Esophagus (tissue), 2 donors: Measurements from ENCODE around the gene SOX10. TPM values are rescaled to one million over a fixed set of nuclear protein-coding genes. Genes with fewer than 3 reads are reported as not detected.
A peak's percentile ranks its signal among the peaks of the same experiment; 100 is the strongest.

Experiments
- H3K27ac ChIP-seq, 2 donors: one replicate each; pipeline ENCODE4 v1.5.1; 2013; ENCODE audit warnings: low read depth in 2 of 2, mild to moderate bottlenecking in 2 of 2, inconsistent platforms in 1 of 2, low read length in 1 of 2, moderate library complexity in 1 of 2
- H3K27me3 ChIP-seq, 2 donors: one replicate each; pipeline ENCODE4 v1.6.1; 2013; ENCODE audit warnings: low read length in 2 of 2, control low read depth in 1 of 2, mild to moderate bottlenecking in 1 of 2; ENCODE audit not compliant: insufficient read depth in 2 of 2, control insufficient read depth in 1 of 2
- H3K36me3 ChIP-seq, 2 donors: one replicate each; pipeline ENCODE4 v1.6.1; 2013; ENCODE audit warnings: low read length in 1 of 2; ENCODE audit not compliant: control insufficient read depth in 2 of 2, insufficient read depth in 2 of 2
- H3K4me1 ChIP-seq, 2 donors: one replicate each; pipeline ENCODE4 v1.6.1; 2013; ENCODE audit warnings: low read length in 1 of 2; ENCODE audit not compliant: control insufficient read depth in 2 of 2, insufficient read depth in 2 of 2
- H3K4me3 ChIP-seq, 2 donors: one replicate each; pipeline ENCODE4 v1.5.1; 2013; ENCODE audit warnings: low read length in 2 of 2, mild to moderate bottlenecking in 2 of 2, low read depth in 1 of 2, moderate library complexity in 1 of 2
- H3K9me3 ChIP-seq, 2 donors: one replicate each; pipeline ENCODE4 v1.6.1; 2013; ENCODE audit warnings: mild to moderate bottlenecking in 2 of 2, low read depth in 1 of 2, low read length in 1 of 2, moderate library complexity in 1 of 2; ENCODE audit not compliant: control insufficient read depth in 2 of 2, insufficient read depth in 1 of 2
- WGBS, 2 donors: extraction: QIAGEN DNeasy Blood & Tissue Kit; methylation state at CpG; one replicate each; pipeline ENCODE4 v1.1.7; 2013; 5-methylcytosine and 5-hydroxymethylcytosine counted together
- polyA plus RNA-seq, 2 donors: library from polyadenylated mRNA; stranded (reverse); fragments of 200-250 nt; gene quantifications; one replicate each; pipeline ENCODE4 v1.2.3, GENCODE V29; 2013
- donor health status: healthy with polysubstance abuse.
- donor health status: Bipolar disorder and iron deficiency.

SOX10 gene
- polyA plus RNA-seq, 2 donors = 0.63 to 0.99 TPM

- WGBS, 2 donors = 65 to 69% methylated on average over 7 of the region's 7 CpGs
- peak overlapping the region in 1 of 2 donors; percentile 20 for H3K27ac ChIP-seq
- no peaks in the 10 kb centered on the region for H3K27me3 ChIP-seq
- H3K4me1 ChIP-seq = peaks cover 0 to 35% of the 10 kb centered on the region in 2 donors
- H3K4me3 ChIP-seq = no peak overlapping the region
- H3K36me3 ChIP-seq = no peaks in the 10 kb centered on the region
- no peaks in the 10 kb centered on the region for H3K9me3 ChIP-seq
These were observed 14.2 kb upstream of the SOX10 start for GRCh38 chr22:37998543-37998942.

- Histone ChIP-seq H3K36me3 (no peaks in the 10 kb centered on the region), H3K27me3 (no peaks in the 10 kb centered on the region), H3K4me1 (peaks cover 0 to 35% of the 10 kb centered on the region in 2 donors), H3K9me3 (no peaks in the 10 kb centered on the region), H3K4me3 (no peak overlapping the region), H3K27ac (peak overlapping the region in 1 of 2 donors; percentile 29)
- WGBS, 2 donors = 74 to 78% methylated on average over 8 of the region's 8 CpGs
These were observed 12.3 kb upstream of the SOX10 start for GRCh38 chr22:37996515-37997246.

- peak overlapping the region in 1 of 2 donors; percentile 29 for H3K27ac ChIP-seq
- no peaks in the 10 kb centered on the region for H3K9me3 ChIP-seq
- peaks cover 0 to 35% of the 10 kb centered on the region in 2 donors for H3K4me1 ChIP-seq
- no peaks in the 10 kb centered on the region for H3K27me3 ChIP-seq
- no peak overlapping the region for H3K4me3 ChIP-seq
- H3K36me3 ChIP-seq = no peaks in the 10 kb centered on the region
- WGBS, 2 donors = 30 to 56% methylated on average over 3 to 4 of the region's 4 CpGs
These were observed 11.7 kb upstream of the SOX10 start for GRCh38 chr22:37996079-37996478.

GRCh38 chr22:37995460-37995859 lies 11.1 kb upstream of the SOX10 start:
- Histone ChIP-seq H3K27me3 (no peaks in the 10 kb centered on the region), H3K9me3 (no peaks in the 10 kb centered on the region), H3K4me3 (no peak overlapping the region), H3K36me3 (no peaks in the 10 kb centered on the region), H3K4me1 (peaks cover 0 to 32% of the 10 kb centered on the region in 2 donors), H3K27ac (no peak overlapping the region)
- 85 to 90% methylated on average over 4 of the region's 4 CpGs for WGBS, 2 donors

- Histone ChIP-seq H3K27ac (no peak overlapping the region), H3K27me3 (no peaks in the 10 kb centered on the region)
These were observed 10.6 kb upstream of the SOX10 start for GRCh38 chr22:37994982-37995381.

GRCh38 chr22:37994049-37994448 lies 9.7 kb upstream of the SOX10 start:
- Histone ChIP-seq H3K9me3 (no peaks in the 10 kb centered on the region), H3K36me3 (no peaks in the 10 kb centered on the region), H3K27me3 (no peaks in the 10 kb centered on the region), H3K4me3 (no peak overlapping the region), H3K27ac (no peak overlapping the region), H3K4me1 (peaks cover 0 to 18% of the 10 kb centered on the region in 2 donors)
- WGBS, 2 donors = 73 to 78% methylated on average over 6 of the region's 6 CpGs

More at GRCh38 chr22:37994982-37995381, 10.6 kb upstream of the SOX10 start:
- Histone ChIP-seq H3K36me3 (no peaks in the 10 kb centered on the region), H3K4me3 (no peak overlapping the region), H3K4me1 (peaks cover 0 to 28% of the 10 kb centered on the region in 2 donors), H3K9me3 (no peaks in the 10 kb centered on the region)
- 90 to 94% methylated on average over 6 of the region's 6 CpGs for WGBS, 2 donors

- H3K27ac ChIP-seq = no peak overlapping the region
- no peak overlapping the region for H3K4me3 ChIP-seq
- H3K36me3 ChIP-seq = peaks cover 0 to 5% of the 10 kb centered on the region in 2 donors
- 67 to 76% methylated on average over 6 of the region's 6 CpGs for WGBS, 2 donors
- H3K9me3 ChIP-seq = no peaks in the 10 kb centered on the region
- H3K27me3 ChIP-seq = no peaks in the 10 kb centered on the region
- peaks cover 0 to 8% of the 10 kb centered on the region in 2 donors for H3K4me1 ChIP-seq
These were observed 7.5 kb upstream of the SOX10 start for GRCh38 chr22:37991731-37992442.

GRCh38 chr22:37990862-37991261 lies 6.5 kb upstream of the SOX10 start:
- no peak overlapping the region for H3K27ac ChIP-seq
- WGBS, 2 donors = 88 to 92% methylated on average over 7 of the region's 7 CpGs

GRCh38 chr22:37990301-37990700 lies 5.9 kb upstream of the SOX10 start:
- Histone ChIP-seq H3K4me3 (no peak overlapping the region), H3K4me1 (no peaks in the 10 kb centered on the region), H3K9me3 (no peaks in the 10 kb centered on the region), H3K27ac (no peak overlapping the region), H3K27me3 (no peaks in the 10 kb centered on the region), H3K36me3 (peaks cover 0 to 9% of the 10 kb centered on the region in 2 donors)
- WGBS, 2 donors = 70 to 80% methylated on average over 5 of the region's 5 CpGs

More at GRCh38 chr22:37990862-37991261, 6.5 kb upstream of the SOX10 start:
- H3K4me1 ChIP-seq = peaks cover 0 to under 1% of the 10 kb centered on the region in 2 donors
- H3K36me3 ChIP-seq = peaks cover 0 to 9% of the 10 kb centered on the region in 2 donors
- H3K4me3 ChIP-seq = no peak overlapping the region
- H3K9me3 ChIP-seq = no peaks in the 10 kb centered on the region
- no peaks in the 10 kb centered on the region for H3K27me3 ChIP-seq
